Kidney capillary endothelial cell (primary cell): ENCODE results near the gene TM2D1.

Experiments used
- DNase-seq: peaks from one replicate; pipeline ENCODE4 v3.0.0-alpha.2; 2018; ENCODE audit warnings: low spot score

Gene TM2D1

DNA sequence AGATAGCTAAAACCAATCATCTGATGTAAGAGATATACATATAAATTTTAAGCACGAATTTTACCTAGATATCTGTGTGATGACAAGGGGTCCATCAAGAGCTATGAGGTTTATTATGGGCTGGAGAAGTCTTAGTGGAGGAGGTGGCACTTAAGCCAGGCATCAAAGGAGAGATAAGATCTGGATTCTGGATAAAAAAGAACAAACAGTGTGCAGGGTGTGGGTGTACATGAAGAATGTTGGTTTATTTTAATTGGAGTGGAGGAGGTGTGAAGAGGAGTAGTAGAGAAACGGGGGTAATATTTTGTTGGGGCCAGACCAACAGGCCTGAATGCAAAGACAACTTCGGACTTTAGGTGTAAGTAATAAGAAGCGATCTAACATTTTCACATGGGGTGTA, 80.6 kb downstream of the TM2D1 start:
- DNase-seq: no peak

DNA sequence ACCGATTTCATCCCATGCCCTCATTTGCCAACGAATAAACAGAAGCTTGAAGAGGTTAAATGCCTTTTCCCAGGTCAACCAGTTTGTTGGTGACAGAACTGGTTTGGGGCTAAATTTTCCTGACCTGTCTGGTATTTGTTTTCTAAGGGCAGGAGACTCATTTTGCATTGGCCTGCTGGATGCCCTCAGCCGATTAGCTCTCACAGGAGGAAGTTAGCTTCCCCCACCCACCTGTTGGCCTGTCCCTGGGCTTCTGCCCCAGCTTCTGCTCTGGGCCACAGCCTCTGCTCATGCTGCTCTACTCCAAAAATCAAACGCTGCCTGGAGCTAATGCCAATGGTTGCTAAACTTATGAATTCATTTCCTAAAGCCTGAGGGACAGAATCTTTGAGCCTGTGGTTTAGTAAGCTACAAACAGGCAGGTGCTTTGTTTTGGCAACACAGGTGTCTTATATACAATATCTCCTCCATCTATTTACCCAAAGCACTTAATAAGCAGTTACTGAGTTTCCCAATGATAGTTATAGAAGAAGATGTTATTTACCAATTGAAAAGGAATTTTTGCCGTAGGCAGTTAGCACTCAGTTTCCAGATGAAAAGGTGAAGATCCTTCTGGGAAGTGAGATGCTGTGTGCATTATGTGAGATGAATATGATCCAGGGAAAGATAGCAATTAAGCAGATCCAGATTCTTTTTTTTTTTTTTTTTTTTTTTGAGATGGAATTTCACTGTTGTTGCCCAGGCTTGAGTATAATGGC, 82.3 kb downstream of the TM2D1 start:
- DNase-seq: no peak

DNA sequence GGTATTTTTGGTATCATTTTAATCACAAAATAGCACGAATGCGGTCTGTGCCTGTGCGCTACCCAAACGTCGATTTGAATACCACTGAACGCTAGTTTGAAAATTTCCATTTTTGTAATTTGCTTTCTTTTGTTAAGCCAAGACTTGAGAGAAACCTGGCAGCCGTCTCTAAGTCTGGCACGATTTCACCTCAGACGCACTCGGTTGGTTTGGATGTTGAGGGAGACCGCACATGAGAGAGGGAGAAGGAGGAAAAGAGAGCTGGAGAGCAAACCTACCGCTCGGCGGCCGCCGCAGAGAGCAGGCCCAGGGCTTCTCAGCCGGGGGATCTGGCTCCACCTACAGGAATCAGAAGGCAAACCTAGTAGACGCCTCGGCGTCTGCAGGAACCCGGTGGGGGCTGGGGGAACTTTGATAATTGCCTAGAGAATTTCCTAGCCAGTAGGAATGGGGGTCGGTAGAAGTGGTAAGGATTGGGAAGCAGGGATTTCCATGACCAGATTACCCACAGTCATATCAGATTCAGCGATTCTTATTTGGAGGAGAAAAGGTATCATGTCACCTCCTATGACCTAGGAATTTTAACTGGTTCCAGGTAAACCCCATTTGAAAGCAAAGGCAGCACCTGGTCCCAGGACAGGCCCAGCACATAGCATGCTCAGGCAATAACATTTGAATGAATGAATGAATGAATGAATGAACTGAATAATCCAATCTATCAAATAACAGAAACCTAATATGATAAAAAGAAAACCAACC, 83.2 kb downstream of the TM2D1 start:
- peak; percentile 65 for DNase-seq

DNA sequence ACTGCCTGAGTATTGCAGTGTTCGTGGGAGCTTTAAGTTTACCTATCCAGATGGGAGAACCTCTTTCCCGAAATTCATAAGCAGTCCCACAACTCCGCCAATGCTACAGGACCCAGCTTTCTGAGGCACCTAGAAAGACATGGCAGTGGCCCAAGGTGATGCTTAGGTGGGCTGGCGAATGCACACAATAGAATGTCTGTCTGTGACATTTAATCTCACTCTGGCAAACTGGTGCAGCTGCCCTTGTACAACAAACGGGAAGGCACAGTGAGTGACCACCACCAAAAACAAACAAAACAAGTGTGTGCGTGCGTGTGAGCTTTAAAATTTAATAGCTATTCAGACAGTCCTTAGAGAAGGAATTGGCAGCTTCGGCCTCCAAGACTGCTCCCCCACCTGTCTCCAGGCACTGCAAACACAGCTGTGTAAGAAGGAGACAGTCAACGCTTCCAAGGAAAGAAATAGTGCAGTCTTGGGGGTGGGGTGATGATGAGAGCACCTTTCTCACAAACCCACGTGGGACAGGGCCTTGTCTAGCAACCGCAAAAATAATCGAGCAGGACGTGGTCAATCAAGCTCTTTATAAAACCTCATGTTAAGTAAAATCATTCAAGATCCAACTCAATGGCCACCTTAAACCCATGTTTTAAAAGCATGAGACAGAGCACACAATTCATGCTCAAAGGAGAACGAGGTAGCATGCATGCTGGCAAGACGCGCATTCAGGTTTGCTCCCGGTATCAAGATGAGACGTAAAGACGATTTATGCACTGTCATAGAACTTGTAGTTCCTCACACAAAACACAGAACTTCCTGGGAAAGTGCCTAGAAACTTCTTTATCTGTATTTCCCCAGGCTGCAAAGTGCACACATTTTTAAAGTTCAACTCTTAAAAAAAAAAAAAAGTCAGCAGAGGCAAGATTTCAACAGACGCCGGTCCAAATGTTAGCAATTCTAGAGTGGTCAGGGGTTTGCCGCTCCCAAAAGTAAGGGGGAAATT, 84.1 kb downstream of the TM2D1 start:
- DNase-seq: no peak

DNA sequence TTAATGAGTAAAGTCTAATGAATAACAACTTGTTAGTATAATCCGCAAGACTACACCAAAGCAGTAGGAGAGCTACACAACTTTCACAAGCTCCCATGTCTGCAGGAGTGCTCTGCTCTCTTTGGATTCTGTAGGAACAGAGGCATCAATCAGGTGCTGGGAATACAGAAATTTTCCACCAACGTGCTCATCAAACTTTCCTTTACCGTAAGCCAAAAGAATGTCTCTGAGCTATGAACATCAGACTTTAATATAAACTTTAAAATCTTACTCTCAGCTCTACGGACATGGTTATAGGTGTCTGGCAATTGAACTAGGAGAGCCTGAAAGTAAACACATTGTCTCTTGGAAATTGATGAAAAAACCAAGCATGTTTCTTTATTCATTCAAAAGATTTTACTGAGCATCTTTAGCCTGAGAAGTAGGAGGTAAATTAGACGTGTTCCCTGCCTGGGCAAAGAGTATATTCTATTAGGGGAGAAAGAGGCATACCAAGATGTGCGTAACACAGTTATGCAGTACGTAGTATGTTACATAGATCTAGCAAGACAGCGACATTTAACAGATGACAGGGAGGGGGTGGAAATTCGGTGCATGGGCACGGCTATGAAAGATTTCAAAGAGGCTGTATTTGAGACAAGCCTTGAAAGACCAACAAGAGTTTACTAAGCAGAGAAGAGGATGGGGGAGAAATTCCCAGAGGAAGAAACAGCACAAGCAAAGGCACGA, 85.2 kb downstream of the TM2D1 start:
- DNase-seq: no peak

DNA sequence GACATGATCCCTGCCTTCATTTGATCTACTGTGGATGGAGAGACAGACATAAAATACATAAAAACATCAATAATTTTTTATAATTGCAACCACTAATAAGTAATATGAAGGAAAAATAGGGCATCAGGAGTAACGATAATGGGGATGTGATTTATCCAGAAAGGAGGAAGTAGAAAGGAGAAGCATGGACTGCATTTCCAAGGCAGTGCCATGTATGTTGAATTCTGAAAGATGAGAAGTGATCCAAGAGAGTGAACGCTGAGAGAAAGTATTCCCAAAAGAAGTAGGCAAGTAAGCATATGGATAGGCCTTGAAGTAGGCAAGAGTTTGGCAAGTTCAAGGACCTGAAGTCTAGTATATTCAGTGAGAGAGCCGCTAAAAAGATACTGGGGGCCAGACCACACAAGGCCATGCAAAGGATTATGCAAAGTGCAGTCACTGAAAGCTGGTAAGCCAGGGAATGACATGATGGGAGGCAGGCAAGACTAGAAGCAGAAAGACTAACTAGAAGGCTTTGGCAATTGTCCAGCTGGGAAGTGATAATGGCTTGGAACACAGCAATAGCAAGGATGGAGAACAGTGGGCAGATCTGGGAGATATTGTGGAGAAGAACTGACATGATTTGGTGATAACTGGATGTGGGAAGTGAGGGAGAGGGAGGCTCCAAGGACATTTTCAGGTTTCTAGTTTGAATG, 85.9 kb downstream of the TM2D1 start:
- no peak for DNase-seq

DNA sequence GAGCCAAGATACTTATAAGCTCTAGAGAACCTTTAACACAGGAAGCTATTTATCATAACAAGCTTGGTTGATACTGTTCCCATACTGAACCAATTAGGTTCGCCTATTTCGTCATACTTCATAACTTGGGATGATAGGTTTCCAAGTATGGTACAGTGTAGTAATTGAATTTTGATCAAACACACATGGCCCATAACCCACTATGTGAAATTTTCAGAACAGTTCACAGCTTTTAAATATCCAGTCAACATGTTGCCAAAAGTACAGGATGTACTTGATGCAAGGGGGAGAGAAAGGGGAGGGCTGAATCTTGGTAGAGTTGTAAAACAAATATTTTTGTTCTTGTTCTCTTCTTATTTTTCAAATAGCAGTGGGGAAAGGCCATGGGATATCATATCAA, 86.6 kb downstream of the TM2D1 start:
- no peak for DNase-seq

DNA sequence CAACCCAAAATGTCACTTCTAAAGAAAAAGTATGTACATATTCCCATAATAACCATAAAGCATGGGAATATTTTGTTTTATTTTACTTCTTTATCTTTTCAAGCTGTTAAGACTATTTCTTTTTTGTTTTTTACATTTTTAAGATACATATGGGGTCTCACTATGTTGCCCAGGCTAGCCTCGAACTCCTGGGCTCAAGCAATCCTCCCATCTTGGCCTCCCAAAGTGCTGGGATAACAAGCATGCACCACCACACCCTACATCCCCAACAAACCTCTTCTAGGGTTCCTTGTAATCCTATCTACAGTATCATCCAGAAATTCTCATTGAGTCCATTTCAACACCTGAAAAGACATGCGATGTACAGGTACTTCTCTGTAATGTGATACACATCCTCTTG, 87.5 kb downstream of the TM2D1 start:
- DNase-seq: no peak

DNA sequence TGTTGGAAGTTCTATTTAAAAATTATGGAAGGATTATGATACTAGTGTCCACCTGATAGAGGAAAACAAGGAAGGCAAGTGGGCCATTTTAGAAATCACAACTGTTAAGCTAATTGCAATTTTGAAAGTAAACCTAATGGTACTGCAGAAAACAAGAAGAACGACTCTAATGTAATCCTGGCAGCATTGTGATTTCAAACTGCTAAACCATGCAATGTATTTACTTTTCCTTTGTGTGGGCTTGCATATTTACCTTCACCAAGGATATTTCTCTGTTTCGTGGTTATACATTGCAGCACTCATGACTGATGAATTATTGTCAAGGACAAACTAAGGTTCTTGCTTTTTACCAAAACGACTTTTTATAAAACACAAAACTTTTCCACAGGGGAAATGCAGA, 88.1 kb downstream of the TM2D1 start:
- DNase-seq: no peak

DNA sequence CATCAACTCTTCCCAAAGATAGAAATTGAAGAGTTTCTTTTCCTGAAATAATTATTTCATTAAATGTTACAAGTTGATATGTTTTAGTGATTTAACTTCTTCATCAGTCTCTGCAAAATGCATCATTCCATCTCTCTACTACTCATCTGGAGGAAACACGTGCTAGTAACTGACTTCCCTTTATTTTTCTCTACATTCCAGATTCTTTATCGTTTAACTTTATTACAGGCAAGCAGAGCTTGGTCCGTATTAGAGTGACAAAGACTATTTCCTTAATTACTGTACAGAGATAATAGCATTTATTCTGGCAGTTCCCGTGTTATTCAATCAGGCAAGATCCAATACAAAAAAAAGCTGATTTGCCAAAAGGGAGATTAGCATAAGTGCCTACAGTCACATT, 88.6 kb downstream of the TM2D1 start:
- no peak for DNase-seq

DNA sequence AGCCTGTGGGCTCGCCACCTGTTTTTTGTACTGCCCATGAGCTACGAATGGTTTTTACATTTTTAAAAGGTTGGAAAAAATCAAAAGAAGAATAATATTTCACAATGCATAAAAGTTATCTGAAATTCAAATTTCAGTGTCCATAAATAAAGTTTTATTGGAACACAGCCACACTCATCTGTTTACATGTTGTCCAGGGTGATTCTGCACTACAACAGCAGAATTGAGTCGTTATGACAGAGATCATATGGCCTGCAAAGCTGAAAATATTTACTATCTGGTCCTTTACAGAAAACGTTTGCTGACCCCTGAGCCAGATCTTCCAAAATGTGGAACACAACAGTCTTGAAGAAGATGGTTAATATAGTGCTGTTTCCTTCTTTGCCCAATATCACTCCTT, 89.4 kb downstream of the TM2D1 start:
- no peak for DNase-seq

DNA sequence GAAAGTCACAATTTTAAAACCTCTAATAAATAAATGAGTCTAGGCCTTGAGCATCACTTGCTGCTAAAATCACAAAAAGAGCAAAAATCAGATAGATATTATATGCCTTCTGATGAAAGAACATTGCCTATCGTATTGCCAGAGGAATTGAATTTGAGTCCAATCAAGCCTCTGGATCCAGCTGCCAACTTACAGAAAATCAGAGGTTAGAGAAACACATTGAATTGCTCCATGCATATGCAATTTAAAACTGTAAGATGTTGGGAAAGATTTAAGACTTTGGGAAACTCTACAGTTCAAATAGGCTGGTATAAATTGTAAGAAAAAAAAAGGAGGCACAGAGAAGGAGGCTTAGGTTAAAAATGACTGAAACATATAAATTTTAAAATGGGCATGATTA, 93.5 kb downstream of the TM2D1 start:
- no peak for DNase-seq
